OCI-LY7 (cell line): ENCODE results near the gene IDUA. TPM values are rescaled to one million over a fixed set of nuclear protein-coding genes. Genes with fewer than 3 reads are reported as not detected.

Experiments used
- BruUV-seq: library from RNA; stranded (reverse); fragments of 400-500 nt; replicated peaks from 2 replicates; lab custom pipeline; 2021; lab: Mats Ljungman, UMichigan
- CTCF ChIA-PET: fragments of 300-600 bp; sonication (Branson Sonifier 250); formaldehyde crosslinking; loops from one replicate; lab custom pipeline; 2022; ENCODE audit warnings: antibody characterized with exemption; ENCODE audit not compliant: unreplicated experiment; lab: Charles Lee
- POLR2A ChIA-PET: fragments of 300-600 bp; sonication (Branson Sonifier 250); formaldehyde crosslinking; loops from one replicate; lab custom pipeline; 2022; ENCODE audit warnings: antibody characterized with exemption; lab: Charles Lee
- DNase-seq: peaks from one replicate; pipeline ENCODE4 v3.0.0-alpha.2; 2015; ENCODE audit warnings: low spot score
- H2AFZ ChIP-seq: fragments of 200-600 bp; sonication (generic), shearing (Covaris generic); 2 replicates; pipeline ENCODE4 v1.6.1; 2014; ENCODE audit warnings: mild to moderate bottlenecking, antibody characterized with exemption, low read length, moderate library complexity
- H3K27ac ChIP-seq: fragments of 200-600 bp; sonication (generic); 2 replicates; pipeline ENCODE4 v1.5.1; 2014; ENCODE audit warnings: mixed run types, low read depth, mild to moderate bottlenecking, moderate library complexity, low read length, inconsistent platforms; ENCODE audit not compliant: poor library complexity, severe bottlenecking
- H3K36me3 ChIP-seq: fragments of 200-600 bp; sonication (generic); 2 replicates; pipeline ENCODE4 v1.6.1; 2014; ENCODE audit warnings: mild to moderate bottlenecking, antibody characterized with exemption, low read length, moderate library complexity, mixed read lengths; ENCODE audit not compliant: insufficient read depth
- H3K4me1 ChIP-seq: fragments of 200-600 bp; sonication (generic); 2 replicates; pipeline ENCODE4 v1.5.1; 2014; ENCODE audit warnings: mild to moderate bottlenecking, low read length; ENCODE audit not compliant: insufficient read depth, poor library complexity, severe bottlenecking
- H3K4me2 ChIP-seq: fragments of 200-600 bp; sonication (generic); 2 replicates; pipeline ENCODE4 v1.6.1; 2014; ENCODE audit warnings: mild to moderate bottlenecking, low read length
- H3K4me3 ChIP-seq: fragments of 200-600 bp; sonication (generic); 2 replicates; pipeline ENCODE4 v1.5.1; 2014; ENCODE audit warnings: mild to moderate bottlenecking, low read depth, low read length; ENCODE audit not compliant: poor library complexity, severe bottlenecking
- H3K79me2 ChIP-seq: fragments of 200-600 bp; sonication (generic); 2 replicates; pipeline ENCODE4 v1.6.1; 2016; ENCODE audit warnings: low read depth, mild to moderate bottlenecking, low read length, moderate library complexity, mixed read lengths; ENCODE audit not compliant: insufficient read depth
- H3K9me2 ChIP-seq: fragments of 200-600 bp; sonication (generic); 2 replicates; pipeline ENCODE4 v1.6.1; 2016; ENCODE audit warnings: mild to moderate bottlenecking, low read length, mixed read lengths; ENCODE audit not compliant: insufficient read depth
- H3K9me3 ChIP-seq: fragments of 200-600 bp; sonication (generic); 2 replicates; pipeline ENCODE4 v1.6.1; 2014; ENCODE audit warnings: mild to moderate bottlenecking, mixed run types, low read length, mixed read lengths
- H4K20me1 ChIP-seq: fragments of 200-600 bp; sonication (generic); 2 replicates; pipeline ENCODE4 v1.6.1; 2014; ENCODE audit warnings: mild to moderate bottlenecking, antibody characterized with exemption, low read length, moderate library complexity, mixed read lengths; ENCODE audit not compliant: insufficient read depth
- CTCF ChIP-seq: fragments of 200-600 bp; sonication (generic); conservative IDR thresholded peaks from 2 replicates; pipeline ENCODE4 v1.5.1; 2014; ENCODE audit warnings: mild to moderate bottlenecking, antibody characterized with exemption, low read length, moderate library complexity, mixed read lengths
- EZH2phosphoT487 ChIP-seq: fragments of 200-600 bp; sonication (generic); IDR thresholded peaks from 2 replicates; pipeline ENCODE4 v1.6.1; 2018; ENCODE audit warnings: low read depth, borderline replicate concordance, mild to moderate bottlenecking, mixed run types, antibody characterized with exemption, low read length, moderate library complexity, mixed read lengths
- intact Hi-C: fragments of 100-400 bp; cut with micrococcal nuclease; formaldehyde crosslinking; loops from one replicate; pipeline ENCODE4 v1.10.0; 2022; ENCODE audit not compliant: unreplicated experiment
- total RNA-seq, 2 experiments: library from RNA; depleted of rRNA in 1 of 2; stranded (reverse); fragments of >200 nt in 1 of 2; shearing (Covaris generic) in 1 of 2; gene quantifications; 2 replicates each; pipeline ENCODE4 v1.2.3, GENCODE V29; 2014 to 2022

The IDUA gene
- total RNA-seq, 2 experiments from 2014 or later = 12.3 to 15.7 TPM

- H3K4me2 ChIP-seq = no peak overlapping the region
- H2AFZ ChIP-seq = no peak overlapping the region
- no peaks in the 10 kb centered on the region for H3K9me2 ChIP-seq
- ChIA-PET CTCF (no interaction called here), POLR2A (no interaction called here)
- no peak overlapping the region for H3K27ac ChIP-seq
- no peaks in the 10 kb centered on the region for H4K20me1 ChIP-seq
- no peak overlapping the region for H3K4me3 ChIP-seq
- intact Hi-C loops = no loop called here
- BruUV-seq = no TSS peak
- no peaks in the 10 kb centered on the region for H3K9me3 ChIP-seq
- DNase-seq = no peak
- peaks cover 15% of the 10 kb centered on the region for H3K4me1 ChIP-seq
- H3K79me2 ChIP-seq = no peaks in the 10 kb centered on the region
- no peaks in the 10 kb centered on the region for H3K36me3 ChIP-seq
- TF ChIP-seq EZH2phosphoT487 = no peak
- no peak for TF ChIP-seq CTCF
Measured at GRCh38 chr4:1030031-1030430, 43.2 kb downstream of the IDUA start.

DNA sequence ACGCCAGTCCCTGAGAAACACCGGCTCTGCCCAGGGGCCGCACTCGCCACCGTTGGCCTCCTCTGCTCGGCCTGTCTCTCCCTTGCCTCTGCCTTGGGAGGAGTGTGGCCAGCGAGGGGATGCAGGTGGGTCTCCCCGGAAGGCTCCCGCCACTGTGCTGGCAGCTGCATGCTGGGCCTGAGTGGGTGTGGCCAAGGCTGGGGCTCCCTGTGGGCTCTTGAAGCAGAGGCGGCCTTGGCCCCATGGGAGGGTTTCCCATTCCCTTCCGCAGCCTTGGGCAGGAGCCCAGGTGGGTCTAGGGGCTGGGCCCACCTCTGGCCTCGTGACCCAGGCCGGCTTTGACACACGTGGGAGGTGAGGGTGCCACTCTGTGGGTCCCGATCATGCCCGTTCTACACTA lies 43.7 kb downstream of the IDUA start:
- intact Hi-C loops = no loop called here
- ChIA-PET POLR2A (no interaction called here), CTCF (no interaction called here)
- Histone ChIP-seq H3K9me3 (no peaks in the 10 kb centered on the region), H3K9me2 (no peaks in the 10 kb centered on the region), H2AFZ (no peak overlapping the region), H3K27ac (no peak overlapping the region), H3K4me1 (peaks cover 13% of the 10 kb centered on the region), H4K20me1 (no peaks in the 10 kb centered on the region), H3K4me2 (no peak overlapping the region), H3K4me3 (no peak overlapping the region), H3K79me2 (no peaks in the 10 kb centered on the region), H3K36me3 (no peaks in the 10 kb centered on the region)
- DNase-seq = peak; percentile 20
- no peak for TF ChIP-seq EZH2phosphoT487
- TF ChIP-seq CTCF = no peak
- no TSS peak for BruUV-seq

GRCh38 chr4:1031346-1031745 lies 44.5 kb downstream of the IDUA start:
- POLR2A ChIA-PET = no interaction called here
- CTCF ChIA-PET = no interaction called here
- TF ChIP-seq CTCF (no peak), EZH2phosphoT487 (no peak)
- peaks cover 5% of the 10 kb centered on the region for H3K4me1 ChIP-seq
- H3K4me2 ChIP-seq = no peak overlapping the region
- intact Hi-C loops = no loop called here
- no TSS peak for BruUV-seq
- H3K79me2 ChIP-seq = no peaks in the 10 kb centered on the region
- H3K9me2 ChIP-seq = no peaks in the 10 kb centered on the region
- no peaks in the 10 kb centered on the region for H3K36me3 ChIP-seq
- no peak overlapping the region for H3K27ac ChIP-seq
- H4K20me1 ChIP-seq = no peaks in the 10 kb centered on the region
- no peaks in the 10 kb centered on the region for H3K9me3 ChIP-seq
- H2AFZ ChIP-seq = no peak overlapping the region
- no peak for DNase-seq
- H3K4me3 ChIP-seq = no peak overlapping the region
